H1 (cell line): ENCODE measurements around the gene ZSCAN22. TPM values are rescaled to one million over a fixed set of nuclear protein-coding genes. Genes with fewer than 3 reads are reported as not detected.

Source experiments
- CTCF ChIA-PET: fragments of 300-600 bp; sonication (Branson Sonifier 250); formaldehyde crosslinking; loops from one replicate; lab custom pipeline; 2021; ENCODE audit not compliant: partially characterized antibody; lab: Charles Lee
- POLR2A ChIA-PET: fragments of 300-600 bp; sonication (Branson Sonifier 250); formaldehyde crosslinking; loops from one replicate; lab custom pipeline; 2021; ENCODE audit warnings: inconsistent platforms; ENCODE audit not compliant: partially characterized antibody; lab: Charles Lee
- DNase-seq, 2 experiments: peaks; one replicate each; pipeline versions ENCODE4 v3.0.0 to v3.0.0-alpha.2; 2010 to 2022; ENCODE audit warnings: low spot score in 2 of 2, low read depth in 1 of 2, mixed read lengths in 1 of 2
- FAIRE-seq: peaks from 2 replicates; lab custom pipeline; 2011; peaks lifted over from hg19 to GRCh38; lab: Jason Lieb, UNC
- H2AFZ ChIP-seq: 2 replicates; pipeline ENCODE4 v1.8.1; 2012; ENCODE audit warnings: low read length, inconsistent platforms
- H2AK5ac ChIP-seq: 2 replicates; pipeline ENCODE4 v1.6.1; 2013; ENCODE audit warnings: low read depth, low read length
- H2BK120ac ChIP-seq: replicated peaks from 2 replicates; pipeline ENCODE3; 2013; ENCODE audit warnings: low read depth, low read length, inconsistent platforms
- H2BK12ac ChIP-seq: 2 replicates; pipeline ENCODE4 v1.6.1; 2013; ENCODE audit warnings: low read depth, low read length
- H2BK15ac ChIP-seq: 2 replicates; pipeline ENCODE4 v1.6.1; 2013; ENCODE audit warnings: low read length
- H2BK20ac ChIP-seq: 2 replicates; pipeline ENCODE4 v1.6.1; 2013; ENCODE audit warnings: low read length
- H2BK5ac ChIP-seq: 2 replicates; pipeline ENCODE4 v1.6.1; 2013; ENCODE audit warnings: low read depth, low read length
- H3K14ac ChIP-seq: 2 replicates; pipeline ENCODE4 v1.6.1; 2013; ENCODE audit warnings: inconsistent platforms; ENCODE audit not compliant: insufficient read length
- H3K18ac ChIP-seq: 2 replicates; pipeline ENCODE4 v1.6.1; 2013; ENCODE audit warnings: low read length; ENCODE audit errors: extremely low read depth
- H3K23ac ChIP-seq: 2 replicates; pipeline ENCODE4 v1.6.1; 2013; ENCODE audit warnings: inconsistent platforms; ENCODE audit not compliant: insufficient read length
- H3K23me2 ChIP-seq: 2 replicates; pipeline ENCODE4 v1.6.1; 2013; ENCODE audit warnings: low read depth, low read length
- H3K27ac ChIP-seq: 2 replicates; pipeline ENCODE4 v1.6.1; 2011; ENCODE audit warnings: low read depth, low read length, inconsistent platforms
- H3K27me3 ChIP-seq, 4 experiments: replicated peaks in 1 of 4; 1 replicate in 1 of 4; 2 replicates in 3 of 4; pipeline versions ENCODE4 v1.6.1 to v1.8.1; 2011 to 2013; ENCODE audit warnings: low read length in 3 of 4, mild to moderate bottlenecking in 3 of 4, inconsistent platforms in 2 of 4, mixed read lengths in 2 of 4, moderate library complexity in 1 of 4; ENCODE audit not compliant: control insufficient read depth in 3 of 4, insufficient read depth in 3 of 4; ENCODE audit errors: extremely low read depth in 1 of 4
- H3K36me3 ChIP-seq, 4 experiments: 2 replicates each; pipeline versions ENCODE4 v1.6.1 to v1.8.1; 2011 to 2013; ENCODE audit warnings: mild to moderate bottlenecking in 4 of 4, low read length in 3 of 4, moderate library complexity in 2 of 4, control low read depth in 1 of 4, inconsistent platforms in 1 of 4; ENCODE audit not compliant: insufficient read depth in 4 of 4, control insufficient read depth in 2 of 4
- H3K4ac ChIP-seq: replicated peaks from 2 replicates; pipeline ENCODE3; 2013; ENCODE audit warnings: low read length, low read depth, mixed read lengths, inconsistent platforms; ENCODE audit not compliant: insufficient read length
- H3K4me1 ChIP-seq, 4 experiments: replicated peaks in 1 of 4; 1 replicate in 1 of 4; 2 replicates in 3 of 4; pipeline versions ENCODE4 v1.6.1 to v1.8.1; 2011 to 2013; ENCODE audit warnings: low read length in 3 of 4, inconsistent platforms in 2 of 4, mixed read lengths in 1 of 4; ENCODE audit not compliant: insufficient read depth in 4 of 4, control insufficient read depth in 3 of 4
- H3K4me2 ChIP-seq, 2 experiments: 2 replicates each; pipeline versions ENCODE4 v1.6.1 to v1.8.1; 2011 to 2013; ENCODE audit warnings: low read depth in 2 of 2, low read length in 2 of 2, control low read depth in 1 of 2, inconsistent platforms in 1 of 2, mild to moderate bottlenecking in 1 of 2; ENCODE audit not compliant: insufficient read depth in 1 of 2
- H3K4me3 ChIP-seq, 4 experiments: fragments of 200-600, 300-600 bp in 1 of 4; sonication (generic), shearing (Covaris generic), sonication (Bioruptor Twin) in 1 of 4; 2 replicates each; pipeline versions ENCODE4 v1.5.1 to v1.8.1; 2011 to 2016; ENCODE audit warnings: low read length in 4 of 4, low read depth in 3 of 4, control low read depth in 2 of 4, inconsistent platforms in 2 of 4, mild to moderate bottlenecking in 2 of 4, mixed read lengths in 1 of 4, moderate library complexity in 1 of 4; ENCODE audit not compliant: insufficient read depth in 2 of 4; ENCODE audit errors: extremely low read depth in 1 of 4
- H3K56ac ChIP-seq: replicated peaks from 2 replicates; pipeline ENCODE3; 2013; ENCODE audit warnings: low read depth, mild to moderate bottlenecking, mixed read lengths, low read length, inconsistent platforms; ENCODE audit not compliant: insufficient read length
- H3K79me1 ChIP-seq: 2 replicates; pipeline ENCODE4 v1.6.1; 2013; ENCODE audit warnings: low read depth, low read length, control low read depth
- H3K79me2 ChIP-seq, 2 experiments: 2 replicates each; pipeline versions ENCODE4 v1.6.1 to v1.8.1; 2012 to 2013; ENCODE audit warnings: low read length in 2 of 2, mild to moderate bottlenecking in 2 of 2, inconsistent platforms in 1 of 2; ENCODE audit not compliant: insufficient read depth in 2 of 2, control insufficient read depth in 1 of 2
- H3K9ac ChIP-seq, 4 experiments: replicated peaks in 1 of 4; 1 replicate in 1 of 4; 2 replicates in 3 of 4; pipeline versions ENCODE4 v1.6.1 to v1.8.1; 2011 to 2013; ENCODE audit warnings: low read depth in 3 of 4, low read length in 3 of 4, control low read depth in 2 of 4, mild to moderate bottlenecking in 2 of 4, moderate library complexity in 2 of 4, inconsistent platforms in 1 of 4; ENCODE audit errors: extremely low read depth in 1 of 4
- H3K9me3 ChIP-seq, 2 experiments: 2 replicates each; pipeline versions ENCODE4 v1.6.1 to v1.8.1; 2012 to 2013; ENCODE audit warnings: mild to moderate bottlenecking in 2 of 2, moderate library complexity in 2 of 2, control low read depth in 1 of 2, inconsistent platforms in 1 of 2, low read depth in 1 of 2, low read length in 1 of 2, mixed read lengths in 1 of 2; ENCODE audit not compliant: insufficient read depth in 2 of 2
- H4K20me1 ChIP-seq, 2 experiments: replicated peaks in 1 of 2; 2 replicates each; pipeline versions ENCODE3 to v1.8.1; 2011 to 2013; ENCODE audit warnings: inconsistent platforms in 2 of 2, low read length in 2 of 2, mild to moderate bottlenecking in 1 of 2; ENCODE audit not compliant: insufficient read depth in 2 of 2, control insufficient read depth in 1 of 2
- H4K5ac ChIP-seq: 2 replicates; pipeline ENCODE4 v1.6.1; 2013; ENCODE audit warnings: low read length, low read depth, mixed read lengths, inconsistent platforms; ENCODE audit not compliant: insufficient read length
- H4K8ac ChIP-seq: 2 replicates; pipeline ENCODE4 v1.8.0; 2013; ENCODE audit warnings: mild to moderate bottlenecking, moderate library complexity, low read length, inconsistent platforms; ENCODE audit not compliant: insufficient read depth; ENCODE audit errors: extremely low read depth
- H4K91ac ChIP-seq: replicated peaks from 2 replicates; pipeline ENCODE3; 2013; ENCODE audit warnings: low read length, mixed read lengths, inconsistent platforms; ENCODE audit not compliant: insufficient read length
- BRCA1 ChIP-seq: IDR thresholded peaks from 2 replicates; pipeline ENCODE4 v1.6.1; 2012; ENCODE audit warnings: low read depth, low read length, improper control_type of control experiment
- E2F6 ChIP-seq: IDR thresholded peaks from 2 replicates; pipeline ENCODE4 v1.6.1; 2012; ENCODE audit warnings: inconsistent platforms
- KDM5A ChIP-seq: fragments of 200-600 bp; IDR thresholded peaks from 2 replicates; pipeline ENCODE4 v1.7.1; 2012; ENCODE audit warnings: mild to moderate bottlenecking, low read length, inconsistent platforms, mixed read lengths
- SUZ12 ChIP-seq: fragments of 200-600 bp; sonication (generic); IDR thresholded peaks from 2 replicates; pipeline ENCODE4 v1.6.1; 2012; ENCODE audit warnings: mild to moderate bottlenecking, inconsistent platforms, low read length, moderate library complexity, mixed read lengths
- TAF1 ChIP-seq: IDR thresholded peaks from 2 replicates; pipeline ENCODE4 v1.6.1; 2011; ENCODE audit warnings: mild to moderate bottlenecking, low read depth, low read length
- WGBS, 2 experiments: shearing (Covaris generic) in 1 of 2; methylation state at CpG; one replicate each; pipeline versions ENCODE4 v1.1.6 to v1.1.7; 2013 to 2015; ENCODE audit warnings: low lambda C conversion rate in 2 of 2, mixed read lengths in 2 of 2, inconsistent platforms in 1 of 2, low coverage in 1 of 2, missing lambda C conversion rate in 1 of 2; ENCODE audit not compliant: insufficient replicate concordance in 2 of 2, insufficient coverage in 1 of 2, insufficient read length in 1 of 2; ENCODE audit errors: extremely low coverage in 1 of 2, missing lambda C conversion rate in 1 of 2; 5-methylcytosine and 5-hydroxymethylcytosine counted together
- polyA plus RNA-seq, 7 experiments: library from polyadenylated mRNA; depleted of rRNA in 3 of 7; stranded (reverse) in 5 of 7; unstranded in 2 of 7; fragments of >200 nt in 5 of 7; fragments of 200-250 nt in 2 of 7; gene quantifications; 1 replicate in 5 of 7; 2 replicates in 1 of 7; 4 replicates in 1 of 7; pipeline versions ENCODE4 v1.2.1 to v1.2.3, GENCODE V29; 2011 to 2013; ENCODE audit warnings: missing spikeins in 2 of 7, mixed read lengths in 2 of 7
- total RNA-seq: library from RNA; stranded (reverse); fragmentation: NEBNext Ultra II Directional; extraction: Animal tissue kit (Norgen Biotek cat#: 25700); gene quantifications from 2 replicates; pipeline ENCODE4 v1.2.1, GENCODE V29; 2021

Gene ZSCAN22
- total and polyA plus RNA-seq, 2 of the 8 experiments (the other 6 are each of a cell fraction or from before 2014, with no cell fraction given), result 3.2 to 3.3 TPM

GRCh38 chr19:58355215-58355796 is 28.5 kb downstream of the ZSCAN22 start:
- H3K4me1 ChIP-seq, result peaks cover 0 to 6% (median 0%) of the 10 kb centered on the region in 4 experiments; a peak in 1 of 7 replicates
- no peaks in the 10 kb centered on the region for H3K79me1 ChIP-seq
- no peak overlapping the region for H3K27ac ChIP-seq
- H4K91ac ChIP-seq, result no peak overlapping the region
- no peak overlapping the region for H2BK15ac ChIP-seq
- H3K18ac ChIP-seq, result no peak overlapping the region
- H3K36me3 ChIP-seq, result no peaks in the 10 kb centered on the region
- H2BK120ac ChIP-seq, result no peak overlapping the region
- H4K20me1 ChIP-seq, result peaks cover 0 to 3% of the 10 kb centered on the region in 2 experiments
- no peaks in the 10 kb centered on the region for H3K27me3 ChIP-seq
- no peak overlapping the region for H3K4ac ChIP-seq
- TF ChIP-seq SUZ12 (no peak), TAF1 (no peak), E2F6 (no peak), KDM5A (no peak), BRCA1 (no peak)
- TF ChIP-seq, all 59 proteins: peak for 0
- Histone ChIP-seq H4K5ac (no peak overlapping the region), H3K79me2 (no peaks in the 10 kb centered on the region), H3K14ac (no peak overlapping the region), H3K56ac (no peak overlapping the region), H3K23ac (no peak overlapping the region), H2BK12ac (no peak overlapping the region), H3K4me3 (no peak overlapping the region), H2BK20ac (no peak overlapping the region), H2BK5ac (no peak overlapping the region; the same call in 1 of the 2 replicates), H2AK5ac (no peak overlapping the region), H3K9me3 (no peaks in the 10 kb centered on the region), H3K23me2 (no peaks in the 10 kb centered on the region), H2AFZ (no peak overlapping the region), H3K4me2 (no peak overlapping the region), H4K8ac (no peak overlapping the region), H3K9ac (no peak overlapping the region)
- FAIRE-seq (no peak), DNase-seq (no peak)
- WGBS, 2 experiments, result 91% methylated on average over 10 of the region's 10 CpGs; no CpG with 5 or more reads in 1 of the 2 experiments
- ChIA-PET CTCF (interaction anchor here (1.1 to 2.8 kb wide), 4 partner anchors 8 to 16 kb away, joined by 4 to 9 read pairs (median 7); no protein-coding TSS in a partner anchor), POLR2A (interaction anchor here (0.6 to 11.4 kb wide), 10 partner anchors 7 to 469 kb away, joined by 3 to 102 read pairs (median 4); partner anchors contain the start of genes RNF225, ZNF497, ZNF544 and ZSCAN22)
